HAP-1 (cell line): ENCODE data around the gene XRRA1.
"Not testable (repeated sequence)": the region's sequence is repeated elsewhere in the genome, so short reads cannot be mapped to it uniquely, and the experiment has no call there.

Experiments used
- DNase-seq, 2 experiments: peaks; one replicate each; pipeline ENCODE4 v3.0.0-alpha.2; 2016 to 2020; ENCODE audit warnings: low spot score in 2 of 2
- H3K27me3 ChIP-seq: fragments of 250-450 bp; sonication (Bioruptor Pico); 2 replicates; pipeline ENCODE4 v1.5.1; 2020; ENCODE audit warnings: low read depth, mild to moderate bottlenecking, moderate library complexity
- H3K36me3 ChIP-seq: fragments of 250-450 bp; sonication (Bioruptor Pico); replicated peaks from 2 replicates; pipeline ENCODE4 v1.5.1; 2020; ENCODE audit warnings: mild to moderate bottlenecking
- H3K4me1 ChIP-seq: fragments of 250-450 bp; sonication (Bioruptor Pico); 2 replicates; pipeline ENCODE4 v1.5.1; 2020; ENCODE audit warnings: mild to moderate bottlenecking
- H3K4me3 ChIP-seq: fragments of 250-450 bp; sonication (Bioruptor Pico); 2 replicates; pipeline ENCODE4 v1.5.1; 2020; ENCODE audit warnings: mild to moderate bottlenecking, moderate library complexity
- H3K9me3 ChIP-seq: fragments of 250-450 bp; sonication (Bioruptor Pico); 2 replicates; pipeline ENCODE4 v1.5.1; 2020; ENCODE audit warnings: mild to moderate bottlenecking, moderate library complexity
- in situ Hi-C: fragments of 300-500 bp; cut with MboI; formaldehyde crosslinking; loops from 3 replicates; pipeline ENCODE4 v1.14.3; 2020; ENCODE audit warnings: low sequenced_read_pairs, inconsistent platforms, mixed read lengths

XRRA1 gene

GRCh38 chr11:74948898-74949752 is at the start of gene XRRA1, which contains the start of gene SPCS2:
Gene XRRA1 (minus strand): TSS chr11:74949091. CDS start chr11:74940878, 8,213 bp downstream.
Gene SPCS2 (plus strand): TSS chr11:74949266. CDS start chr11:74949286, 20 bp downstream.
- H3K4me1 ChIP-seq: peaks cover 10% of the 10 kb centered on the region; the same call in 1 of the 2 replicates
- no peaks in the 10 kb centered on the region for H3K27me3 ChIP-seq
- DNase-seq: peak; percentile 97 to 98
- in situ Hi-C loops: no loop called here
- no peaks in the 10 kb centered on the region for H3K9me3 ChIP-seq
- peak within 1 kb of the TSS; percentile 83 for H3K4me3 ChIP-seq
- H3K36me3 ChIP-seq: peaks cover 16% of the 10 kb centered on the region

- Histone ChIP-seq H3K27me3 (no peaks in the 10 kb centered on the region), H3K4me3 (no peak overlapping the region)
Measured at GRCh38 chr11:74992852-74993251, 44.0 kb upstream of the XRRA1 start.

GRCh38 chr11:74990941-74991340 is 42.0 kb upstream of the XRRA1 start:
- no peak overlapping the region for H3K4me3 ChIP-seq
- in situ Hi-C loops: no loop called here
- peak in 1 of 2 experiments; percentile 13 for DNase-seq

More at GRCh38 chr11:74992852-74993251, 44.0 kb upstream of the XRRA1 start:
- Histone ChIP-seq H3K4me1 (peaks cover 14% of the 10 kb centered on the region), H3K9me3 (no peaks in the 10 kb centered on the region), H3K36me3 (peaks cover 23% of the 10 kb centered on the region)
- no peak for DNase-seq
- in situ Hi-C loops: no loop called here

GRCh38 chr11:74990150-74990549 is 41.3 kb upstream of the XRRA1 start:
- DNase-seq, in situ Hi-C loops: not testable (repeated sequence)

More at GRCh38 chr11:74990941-74991340, 42.0 kb upstream of the XRRA1 start:
- Histone ChIP-seq H3K36me3 (peaks cover 15% of the 10 kb centered on the region), H3K9me3 (no peaks in the 10 kb centered on the region), H3K27me3 (no peaks in the 10 kb centered on the region), H3K4me1 (peaks cover 14% of the 10 kb centered on the region)

GRCh38 chr11:74989260-74989638 is 40.4 kb upstream of the XRRA1 start:
- in situ Hi-C loops: no loop called here
- DNase-seq: peak in 1 of 2 experiments; percentile 16

More at GRCh38 chr11:74990150-74990549, 41.3 kb upstream of the XRRA1 start:
- not testable (repeated sequence) for H3K9me3 ChIP-seq, H3K4me3 ChIP-seq, H3K27me3 ChIP-seq
- Histone ChIP-seq H3K4me1 (peaks cover 14% of the 10 kb centered on the region), H3K36me3 (peaks cover 11% of the 10 kb centered on the region)

GRCh38 chr11:74988541-74989259 is 39.8 kb upstream of the XRRA1 start, which contains the start of gene NEU3:
Gene NEU3 (plus strand): TSS chr11:74988933. CDS start chr11:74989061, 128 bp downstream.
- no peaks in the 10 kb centered on the region for H3K9me3 ChIP-seq
- in situ Hi-C loops: no loop called here
- H3K4me1 ChIP-seq: peaks cover 14% of the 10 kb centered on the region
- no peaks in the 10 kb centered on the region for H3K27me3 ChIP-seq
- no peaks in the 10 kb centered on the region; the same call in 1 of the 2 replicates for H3K36me3 ChIP-seq
- DNase-seq: peak; percentile 85 to 91
- peak within 1 kb of the TSS; percentile 85 for H3K4me3 ChIP-seq

More at GRCh38 chr11:74989260-74989638, 40.4 kb upstream of the XRRA1 start:
- H3K4me3 ChIP-seq: peak overlapping the region; percentile 85
- no peaks in the 10 kb centered on the region for H3K27me3 ChIP-seq
- H3K36me3 ChIP-seq: peaks cover 3% of the 10 kb centered on the region
- no peaks in the 10 kb centered on the region for H3K9me3 ChIP-seq
- peaks cover 14% of the 10 kb centered on the region for H3K4me1 ChIP-seq

- no peak for DNase-seq
- Histone ChIP-seq H3K36me3 (0 out of 2 replicates have a peak, but pooled peaks cover under 1% of the 10 kb centered on the region), H3K9me3 (no peaks in the 10 kb centered on the region), H3K27me3 (no peaks in the 10 kb centered on the region), H3K4me3 (no peak overlapping the region), H3K4me1 (peaks cover 3% of the 10 kb centered on the region; the same call in 1 of the 2 replicates)
- in situ Hi-C loops: no loop called here
Measured at GRCh38 chr11:74984730-74985129, 35.8 kb upstream of the XRRA1 start.

GRCh38 chr11:74984070-74984469 is 35.2 kb upstream of the XRRA1 start:
- H3K36me3 ChIP-seq: 0 out of 2 replicates have a peak, but pooled peaks cover 5% of the 10 kb centered on the region
- no peaks in the 10 kb centered on the region for H3K9me3 ChIP-seq
- DNase-seq: no peak
- in situ Hi-C loops: no loop called here
- no peak overlapping the region for H3K4me3 ChIP-seq
- H3K4me1 ChIP-seq: peaks cover 3% of the 10 kb centered on the region; the same call in 1 of the 2 replicates
- H3K27me3 ChIP-seq: no peaks in the 10 kb centered on the region

- Histone ChIP-seq H3K27me3 (no peaks in the 10 kb centered on the region), H3K4me1 (no peaks in the 10 kb centered on the region)
- no peak for DNase-seq
Measured at GRCh38 chr11:74981888-74982287, 33.0 kb upstream of the XRRA1 start.

GRCh38 chr11:74980634-74981033 is 31.7 kb upstream of the XRRA1 start:
- in situ Hi-C loops: no loop called here
- Histone ChIP-seq H3K9me3 (no peaks in the 10 kb centered on the region), H3K27me3 (no peaks in the 10 kb centered on the region), H3K4me3 (no peak overlapping the region), H3K4me1 (no peaks in the 10 kb centered on the region), H3K36me3 (peaks cover 20% of the 10 kb centered on the region)
- DNase-seq: no peak

More at GRCh38 chr11:74981888-74982287, 33.0 kb upstream of the XRRA1 start:
- Histone ChIP-seq H3K4me3 (no peak overlapping the region), H3K9me3 (no peaks in the 10 kb centered on the region), H3K36me3 (peaks cover 15% of the 10 kb centered on the region)
- in situ Hi-C loops: no loop called here

GRCh38 chr11:74978041-74978440 is 29.1 kb upstream of the XRRA1 start:
- Histone ChIP-seq H3K4me3 (no peak overlapping the region), H3K9me3 (no peaks in the 10 kb centered on the region), H3K36me3 (peaks cover 31% of the 10 kb centered on the region), H3K27me3 (no peaks in the 10 kb centered on the region), H3K4me1 (no peaks in the 10 kb centered on the region)
- in situ Hi-C loops: no loop called here
- DNase-seq: no peak

- H3K4me3 ChIP-seq: no peak overlapping the region
- DNase-seq: no peak
- no peaks in the 10 kb centered on the region for H3K4me1 ChIP-seq
- H3K27me3 ChIP-seq: no peaks in the 10 kb centered on the region
- no peaks in the 10 kb centered on the region for H3K9me3 ChIP-seq
- H3K36me3 ChIP-seq: peaks cover 59% of the 10 kb centered on the region
- in situ Hi-C loops: no loop called here
Measured at GRCh38 chr11:74971424-74971823, 22.5 kb upstream of the XRRA1 start.

- Histone ChIP-seq H3K9me3 (no peaks in the 10 kb centered on the region), H3K4me1 (no peaks in the 10 kb centered on the region), H3K4me3 (no peak overlapping the region), H3K27me3 (no peaks in the 10 kb centered on the region), H3K36me3 (peaks cover 58% of the 10 kb centered on the region)
- in situ Hi-C loops: no loop called here
- no peak for DNase-seq
Measured at GRCh38 chr11:74970852-74971395, 22.0 kb upstream of the XRRA1 start.
